GM12874 (cell line): Measurements from ENCODE around the gene SLC6A7.

ENCODE experiments used
- CTCF ChIP-seq: IDR thresholded peaks from 2 replicates; pipeline ENCODE4 v1.5.1; 2011; ENCODE audit warnings: low read depth, mild to moderate bottlenecking, control low read depth, low read length, moderate library complexity; ENCODE audit not compliant: insufficient read depth

SLC6A7 gene

GRCh38 chr5:150152636-150153462, 37.0 kb upstream of the SLC6A7 start:
- no peak for TF ChIP-seq CTCF

- no peak for TF ChIP-seq CTCF
Observed at GRCh38 chr5:150153483-150153882, 36.4 kb upstream of the SLC6A7 start.

- no peak for TF ChIP-seq CTCF
Observed at GRCh38 chr5:150153957-150154617, 35.8 kb upstream of the SLC6A7 start.

GRCh38 chr5:150154618-150155128, 35.2 kb upstream of the SLC6A7 start:
- TF ChIP-seq CTCF: no peak

GRCh38 chr5:150155258-150156026, 34.4 kb upstream of the SLC6A7 start, which contains the start of gene PDGFRB:
PDGFRB (minus strand) TSS chr5:150155845; CDS start chr5:150137047, 18,798 bp downstream.
- no peak for TF ChIP-seq CTCF

GRCh38 chr5:150156027-150156368, 33.9 kb upstream of the SLC6A7 start:
- no peak for TF ChIP-seq CTCF

- no peak for TF ChIP-seq CTCF
Observed at GRCh38 chr5:150156540-150156939, 33.3 kb upstream of the SLC6A7 start.
